Glutamatergic neuron (in vitro differentiated cells): Measurements from ENCODE around the gene CLEC7A. TPM values are rescaled to one million over a fixed set of nuclear protein-coding genes. Genes with fewer than 3 reads are reported as not detected.
A peak's percentile ranks its signal among the peaks of the same experiment; 100 is the strongest.

Source experiments
- DNase-seq: peaks from one replicate; pipeline ENCODE4 v3.0.0; 2022
- H3K27ac Mint-ChIP-seq: one replicate; pipeline ENCODE4 v1.8.0; 2020; ENCODE audit warnings: mild to moderate bottlenecking, mixed read lengths, inconsistent platforms; ENCODE audit not compliant: unreplicated experiment
- H3K27me3 Mint-ChIP-seq: one replicate; pipeline ENCODE4 v1.8.0; 2020; ENCODE audit warnings: mild to moderate bottlenecking, moderate library complexity, mixed read lengths, inconsistent platforms; ENCODE audit not compliant: unreplicated experiment
- H3K36me3 Mint-ChIP-seq: one replicate; pipeline ENCODE4 v1.8.0; 2020; ENCODE audit warnings: mild to moderate bottlenecking, mixed read lengths, inconsistent platforms; ENCODE audit not compliant: unreplicated experiment
- H3K4me1 Mint-ChIP-seq: one replicate; pipeline ENCODE4 v1.8.0; 2020; ENCODE audit warnings: mild to moderate bottlenecking, low read depth, mixed read lengths, inconsistent platforms; ENCODE audit not compliant: unreplicated experiment
- H3K4me3 Mint-ChIP-seq: one replicate; pipeline ENCODE4 v1.8.0; 2020; ENCODE audit warnings: mild to moderate bottlenecking, mixed read lengths, inconsistent platforms; ENCODE audit not compliant: unreplicated experiment
- H3K9me3 Mint-ChIP-seq: one replicate; pipeline ENCODE4 v1.8.0; 2020; ENCODE audit warnings: mild to moderate bottlenecking, moderate library complexity, mixed read lengths, inconsistent platforms; ENCODE audit not compliant: unreplicated experiment
- total RNA-seq: library from RNA; stranded (reverse); fragmentation: NEBNext Ultra II Directional; extraction: Animal tissue kit (Norgen Biotek cat#: 25700); gene quantifications from one replicate; pipeline ENCODE4 v1.2.1, GENCODE V29; 2021; ENCODE audit not compliant: unreplicated experiment
- TF ChIP-seq, protein P1 (sequence below): fragments of 200-600 bp; sonication (generic); IDR thresholded peaks from one replicate; pipeline ENCODE4 v1.5.0; 2021; ENCODE audit not compliant: partially characterized antibody, unreplicated experiment

Gene CLEC7A
- total RNA-seq, 1 donor from 2014 or later: not detected

DNA sequence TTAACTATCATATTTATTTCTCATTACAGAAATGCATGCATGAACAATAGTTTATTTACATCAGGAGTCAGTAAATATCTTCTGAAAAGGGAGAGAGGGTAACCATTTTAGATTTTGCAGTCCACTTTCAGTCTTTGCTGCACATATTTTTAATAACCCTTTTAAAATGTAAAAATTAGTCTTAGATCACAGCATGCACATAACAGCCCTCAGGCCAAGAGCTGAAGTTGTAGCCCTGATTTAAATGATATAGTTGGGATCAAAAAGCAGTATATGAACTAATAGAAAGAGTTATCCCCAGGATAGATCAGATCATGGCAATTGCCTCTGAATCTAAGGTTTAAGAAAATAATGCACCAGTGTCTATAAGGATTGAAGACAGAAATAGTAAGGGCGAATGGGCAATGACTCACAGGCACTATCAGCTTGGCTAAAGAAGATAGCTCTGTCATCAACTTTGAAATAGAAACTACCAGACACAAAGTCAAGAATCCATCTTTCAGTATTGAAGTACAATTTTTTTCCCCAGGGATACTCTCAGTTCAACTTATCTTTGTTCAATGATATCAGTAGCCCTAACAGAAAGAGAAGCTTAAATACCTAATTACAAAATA is 13.1 kb upstream of the CLEC7A start:
- no peak overlapping the region for H3K27ac Mint-ChIP-seq
- H3K27me3 Mint-ChIP-seq: no peaks in the 10 kb centered on the region
- H3K36me3 Mint-ChIP-seq: no peaks in the 10 kb centered on the region
- no peak overlapping the region for H3K4me3 Mint-ChIP-seq
- H3K4me1 Mint-ChIP-seq: no peaks in the 10 kb centered on the region
- peaks cover 2% of the 10 kb centered on the region for H3K9me3 Mint-ChIP-seq
- TF ChIP-seq, protein P1, sequence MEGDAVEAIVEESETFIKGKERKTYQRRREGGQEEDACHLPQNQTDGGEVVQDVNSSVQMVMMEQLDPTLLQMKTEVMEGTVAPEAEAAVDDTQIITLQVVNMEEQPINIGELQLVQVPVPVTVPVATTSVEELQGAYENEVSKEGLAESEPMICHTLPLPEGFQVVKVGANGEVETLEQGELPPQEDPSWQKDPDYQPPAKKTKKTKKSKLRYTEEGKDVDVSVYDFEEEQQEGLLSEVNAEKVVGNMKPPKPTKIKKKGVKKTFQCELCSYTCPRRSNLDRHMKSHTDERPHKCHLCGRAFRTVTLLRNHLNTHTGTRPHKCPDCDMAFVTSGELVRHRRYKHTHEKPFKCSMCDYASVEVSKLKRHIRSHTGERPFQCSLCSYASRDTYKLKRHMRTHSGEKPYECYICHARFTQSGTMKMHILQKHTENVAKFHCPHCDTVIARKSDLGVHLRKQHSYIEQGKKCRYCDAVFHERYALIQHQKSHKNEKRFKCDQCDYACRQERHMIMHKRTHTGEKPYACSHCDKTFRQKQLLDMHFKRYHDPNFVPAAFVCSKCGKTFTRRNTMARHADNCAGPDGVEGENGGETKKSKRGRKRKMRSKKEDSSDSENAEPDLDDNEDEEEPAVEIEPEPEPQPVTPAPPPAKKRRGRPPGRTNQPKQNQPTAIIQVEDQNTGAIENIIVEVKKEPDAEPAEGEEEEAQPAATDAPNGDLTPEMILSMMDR: no peak
- no peak for DNase-seq

DNA sequence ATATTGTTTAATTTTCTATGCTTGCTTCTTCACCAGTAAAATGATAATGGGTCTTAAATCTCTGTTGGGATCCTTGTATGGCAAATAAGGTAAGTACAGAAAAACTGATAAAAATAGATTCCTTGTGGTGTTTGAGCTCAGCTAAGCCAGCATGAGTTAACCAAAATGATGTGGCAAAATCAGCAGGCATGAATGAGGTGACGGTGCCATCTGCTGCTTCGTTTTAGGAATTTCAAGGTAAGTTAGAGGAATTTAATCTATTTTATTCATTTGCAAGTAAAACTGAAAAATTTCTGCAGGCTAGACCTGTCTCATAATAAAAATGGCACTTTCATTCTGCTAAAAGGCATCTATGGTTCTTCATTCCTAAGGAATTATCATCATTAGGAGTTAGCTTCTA is 10.0 kb upstream of the CLEC7A start:
- Mint-ChIP-seq H3K9me3 (peaks cover 2% of the 10 kb centered on the region), H3K36me3 (no peaks in the 10 kb centered on the region), H3K27ac (no peak overlapping the region), H3K4me3 (no peak overlapping the region), H3K4me1 (no peaks in the 10 kb centered on the region), H3K27me3 (no peaks in the 10 kb centered on the region)
- TF ChIP-seq, protein P1: peak; percentile 16
- peak; percentile 25 for DNase-seq

DNA sequence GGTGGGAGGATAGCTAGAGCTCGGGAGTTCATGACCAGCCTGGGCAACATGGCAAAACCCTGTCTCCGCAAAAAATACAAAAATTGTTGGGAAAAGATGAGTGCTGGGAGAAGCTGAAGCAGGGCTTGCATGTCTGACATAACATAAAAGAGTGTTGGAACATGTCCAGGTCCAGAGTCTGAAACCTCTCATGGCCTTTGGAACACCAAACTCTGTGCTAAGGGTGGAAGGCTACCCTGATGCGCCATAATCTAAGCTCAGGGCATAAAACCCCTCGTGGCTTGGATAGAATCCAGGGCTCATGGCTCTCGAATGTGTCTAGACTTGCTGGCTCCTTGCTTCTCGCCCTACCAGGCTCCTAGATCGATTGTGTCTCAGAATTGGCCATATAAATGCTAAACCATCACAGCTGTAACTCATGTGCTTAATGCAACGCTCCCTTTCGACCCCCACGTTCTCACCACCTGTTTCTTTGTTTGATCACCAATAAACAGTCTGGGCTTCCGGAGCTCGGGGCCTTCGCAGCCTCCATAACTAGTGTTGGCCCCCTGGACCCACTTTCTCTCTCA is 6.7 kb upstream of the CLEC7A start:
- no peaks in the 10 kb centered on the region for H3K4me1 Mint-ChIP-seq
- TF ChIP-seq, protein P1: no peak
- peaks cover 1% of the 10 kb centered on the region for H3K27me3 Mint-ChIP-seq
- no peak overlapping the region for H3K27ac Mint-ChIP-seq
- H3K9me3 Mint-ChIP-seq: no peaks in the 10 kb centered on the region
- no peaks in the 10 kb centered on the region for H3K36me3 Mint-ChIP-seq
- no peak for DNase-seq
- H3K4me3 Mint-ChIP-seq: no peak overlapping the region

DNA sequence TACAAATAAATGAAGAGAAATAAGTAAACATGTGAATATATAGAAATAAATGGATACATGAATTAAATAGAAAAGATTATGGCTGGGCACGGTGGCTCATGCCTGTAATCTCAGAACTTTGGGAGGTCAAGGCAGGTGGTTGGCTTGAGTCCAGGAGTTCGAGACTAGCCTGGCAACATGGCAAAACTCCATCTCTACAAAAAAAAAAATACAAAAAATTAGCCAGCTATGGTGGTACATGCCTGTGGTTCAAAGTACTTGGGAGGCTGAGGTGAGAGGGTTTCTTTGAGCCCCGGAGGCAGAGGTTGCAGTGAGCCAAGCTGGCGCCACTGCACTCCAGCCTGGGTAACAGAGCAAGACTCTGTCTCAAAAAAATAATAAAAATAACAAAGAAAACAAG is 5.1 kb upstream of the CLEC7A start:
- TF ChIP-seq, protein P1: no peak
- DNase-seq: no peak
- Mint-ChIP-seq H3K27ac (no peak overlapping the region), H3K4me1 (no peaks in the 10 kb centered on the region), H3K4me3 (no peak overlapping the region), H3K36me3 (no peaks in the 10 kb centered on the region), H3K27me3 (peaks cover 1% of the 10 kb centered on the region), H3K9me3 (no peaks in the 10 kb centered on the region)

DNA sequence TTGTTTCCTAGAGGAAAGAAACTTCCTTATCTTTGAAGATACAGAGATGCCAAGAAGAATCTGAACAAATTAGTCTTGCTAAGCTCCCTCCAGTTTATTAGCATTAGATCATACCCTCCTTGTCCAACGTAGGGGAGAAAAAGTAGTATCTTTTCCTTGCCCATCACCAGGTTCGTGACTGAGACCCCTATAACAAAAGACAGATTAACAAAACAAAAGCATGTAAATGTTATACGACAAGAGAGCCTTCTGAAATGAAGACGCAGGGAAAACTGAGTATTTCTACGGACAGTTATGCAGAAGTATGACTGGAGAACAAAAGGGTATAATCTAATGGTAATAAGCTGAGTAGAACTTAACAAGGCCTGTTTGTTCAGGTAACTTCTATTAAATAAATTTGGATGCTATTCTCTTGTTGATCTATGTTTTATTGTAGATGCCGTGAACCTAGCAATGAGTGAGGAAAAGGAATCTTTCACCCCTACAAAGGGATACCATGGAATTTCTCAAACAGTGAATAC is 2.9 kb upstream of the CLEC7A start:
- TF ChIP-seq, protein P1: no peak
- H3K36me3 Mint-ChIP-seq: no peaks in the 10 kb centered on the region
- H3K27ac Mint-ChIP-seq: no peak overlapping the region
- H3K27me3 Mint-ChIP-seq: peaks cover 1% of the 10 kb centered on the region
- H3K4me1 Mint-ChIP-seq: no peaks in the 10 kb centered on the region
- no peak overlapping the region for H3K4me3 Mint-ChIP-seq
- no peak for DNase-seq
- no peaks in the 10 kb centered on the region for H3K9me3 Mint-ChIP-seq
